ENCODE results near the gene ENO2. TPM values are rescaled to one million over a fixed set of nuclear protein-coding genes. Genes with fewer than 3 reads are reported as not detected.
A peak's percentile ranks its signal among the peaks of the same experiment; 100 is the strongest.

Gene ENO2
- total RNA-seq, 1 donor from 2014 or later: 5.3 TPM

DNA sequence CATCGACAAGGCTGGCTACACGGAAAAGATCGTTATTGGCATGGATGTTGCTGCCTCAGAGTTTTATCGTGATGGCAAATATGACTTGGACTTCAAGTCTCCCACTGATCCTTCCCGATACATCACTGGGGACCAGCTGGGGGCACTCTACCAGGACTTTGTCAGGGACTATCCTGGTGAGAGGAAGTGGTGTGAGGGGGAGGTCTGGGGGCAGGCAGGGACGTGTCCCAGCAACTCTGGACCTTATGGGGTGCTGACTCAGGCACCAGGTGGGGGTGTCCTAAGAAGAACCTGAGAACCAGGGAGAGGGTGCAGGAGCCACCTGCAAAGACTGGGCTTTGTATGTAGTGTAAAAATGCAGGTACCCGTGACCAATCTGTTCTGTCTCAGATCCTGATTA lies 5.2 kb downstream of the ENO2 start:
- Mint-ChIP-seq H3K4me1 (ENCODE audit: unreplicated experiment) (peaks cover 41% of the 10 kb centered on the region), H3K27ac (ENCODE audit: unreplicated experiment) (no peak overlapping the region), H3K9me3 (ENCODE audit: unreplicated experiment) (no peaks in the 10 kb centered on the region), H3K27me3 (ENCODE audit: unreplicated experiment) (peaks cover 19% of the 10 kb centered on the region), H3K36me3 (ENCODE audit: low read depth, unreplicated experiment) (peaks cover 4% of the 10 kb centered on the region), H3K4me3 (ENCODE audit: unreplicated experiment) (no peak overlapping the region)
- TF ChIP-seq, protein P1, sequence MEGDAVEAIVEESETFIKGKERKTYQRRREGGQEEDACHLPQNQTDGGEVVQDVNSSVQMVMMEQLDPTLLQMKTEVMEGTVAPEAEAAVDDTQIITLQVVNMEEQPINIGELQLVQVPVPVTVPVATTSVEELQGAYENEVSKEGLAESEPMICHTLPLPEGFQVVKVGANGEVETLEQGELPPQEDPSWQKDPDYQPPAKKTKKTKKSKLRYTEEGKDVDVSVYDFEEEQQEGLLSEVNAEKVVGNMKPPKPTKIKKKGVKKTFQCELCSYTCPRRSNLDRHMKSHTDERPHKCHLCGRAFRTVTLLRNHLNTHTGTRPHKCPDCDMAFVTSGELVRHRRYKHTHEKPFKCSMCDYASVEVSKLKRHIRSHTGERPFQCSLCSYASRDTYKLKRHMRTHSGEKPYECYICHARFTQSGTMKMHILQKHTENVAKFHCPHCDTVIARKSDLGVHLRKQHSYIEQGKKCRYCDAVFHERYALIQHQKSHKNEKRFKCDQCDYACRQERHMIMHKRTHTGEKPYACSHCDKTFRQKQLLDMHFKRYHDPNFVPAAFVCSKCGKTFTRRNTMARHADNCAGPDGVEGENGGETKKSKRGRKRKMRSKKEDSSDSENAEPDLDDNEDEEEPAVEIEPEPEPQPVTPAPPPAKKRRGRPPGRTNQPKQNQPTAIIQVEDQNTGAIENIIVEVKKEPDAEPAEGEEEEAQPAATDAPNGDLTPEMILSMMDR (IDR thresholded peaks at IDR 0.05; ENCODE audit: unreplicated experiment): no peak
- DNase-seq (ENCODE audit: low spot score): no peak

- Mint-ChIP-seq H3K4me3 (ENCODE audit: unreplicated experiment) (no peak overlapping the region), H3K9me3 (ENCODE audit: unreplicated experiment) (no peaks in the 10 kb centered on the region), H3K27ac (ENCODE audit: unreplicated experiment) (peak overlapping the region; percentile 52), H3K36me3 (ENCODE audit: low read depth, unreplicated experiment) (peaks cover 5% of the 10 kb centered on the region), H3K4me1 (ENCODE audit: unreplicated experiment) (peaks cover 49% of the 10 kb centered on the region), H3K27me3 (ENCODE audit: unreplicated experiment) (peaks cover 18% of the 10 kb centered on the region)
- no peak for DNase-seq (ENCODE audit: low spot score)
- TF ChIP-seq, protein P1 (IDR thresholded peaks at IDR 0.05; ENCODE audit: unreplicated experiment): no peak
These were observed 7.2 kb downstream of the ENO2 start for GRCh38 chr12:6921539-6921938.

DNA sequence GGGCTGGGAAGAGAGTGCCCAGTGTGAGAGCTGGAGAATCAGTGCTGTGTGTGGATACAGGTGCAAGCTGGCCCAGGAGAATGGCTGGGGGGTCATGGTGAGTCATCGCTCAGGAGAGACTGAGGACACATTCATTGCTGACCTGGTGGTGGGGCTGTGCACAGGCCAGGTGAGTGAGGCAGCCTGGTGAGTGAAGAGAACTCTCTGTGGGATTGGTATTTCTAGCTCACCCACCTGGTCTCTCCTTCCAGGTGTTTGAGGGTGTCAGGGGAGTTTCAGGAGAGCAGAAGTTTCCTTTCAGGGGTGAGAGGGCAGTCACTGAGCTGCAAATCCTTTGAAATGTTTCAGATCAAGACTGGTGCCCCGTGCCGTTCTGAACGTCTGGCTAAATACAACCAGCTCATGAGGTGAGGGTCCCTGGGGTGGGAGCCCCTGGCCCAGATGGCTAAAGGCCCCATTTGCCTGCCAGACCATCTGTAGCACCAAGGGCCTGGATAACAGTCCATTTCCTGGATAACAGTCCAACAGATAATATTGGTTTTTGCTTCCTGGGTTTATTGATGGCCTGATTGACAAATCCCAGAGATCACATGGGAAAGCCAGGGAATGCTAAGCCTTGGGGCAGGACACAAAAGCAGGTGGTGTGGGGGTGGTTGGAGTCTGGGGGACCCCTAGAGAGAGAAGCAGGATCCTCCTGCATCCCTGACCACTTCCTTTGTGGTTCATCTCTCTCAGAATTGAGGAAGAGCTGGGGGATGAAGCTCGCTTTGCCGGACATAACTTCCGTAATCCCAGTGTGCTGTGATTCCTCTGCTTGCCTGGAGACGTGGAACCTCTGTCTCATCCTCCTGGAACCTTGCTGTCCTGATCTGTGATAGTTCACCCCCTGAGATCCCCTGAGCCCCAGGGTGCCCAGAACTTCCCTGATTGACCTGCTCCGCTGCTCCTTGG lies 7.9 kb downstream of the ENO2 start:
- Mint-ChIP-seq H3K4me3 (ENCODE audit: unreplicated experiment) (no peak overlapping the region), H3K4me1 (ENCODE audit: unreplicated experiment) (peaks cover 57% of the 10 kb centered on the region), H3K27ac (ENCODE audit: unreplicated experiment) (peak overlapping the region; percentile 89), H3K9me3 (ENCODE audit: unreplicated experiment) (no peaks in the 10 kb centered on the region), H3K27me3 (ENCODE audit: unreplicated experiment) (peaks cover 25% of the 10 kb centered on the region), H3K36me3 (ENCODE audit: low read depth, unreplicated experiment) (peaks cover 12% of the 10 kb centered on the region)
- no peak for DNase-seq (ENCODE audit: low spot score)
- TF ChIP-seq, protein P1 (IDR thresholded peaks at IDR 0.05; ENCODE audit: unreplicated experiment): no peak

DNA sequence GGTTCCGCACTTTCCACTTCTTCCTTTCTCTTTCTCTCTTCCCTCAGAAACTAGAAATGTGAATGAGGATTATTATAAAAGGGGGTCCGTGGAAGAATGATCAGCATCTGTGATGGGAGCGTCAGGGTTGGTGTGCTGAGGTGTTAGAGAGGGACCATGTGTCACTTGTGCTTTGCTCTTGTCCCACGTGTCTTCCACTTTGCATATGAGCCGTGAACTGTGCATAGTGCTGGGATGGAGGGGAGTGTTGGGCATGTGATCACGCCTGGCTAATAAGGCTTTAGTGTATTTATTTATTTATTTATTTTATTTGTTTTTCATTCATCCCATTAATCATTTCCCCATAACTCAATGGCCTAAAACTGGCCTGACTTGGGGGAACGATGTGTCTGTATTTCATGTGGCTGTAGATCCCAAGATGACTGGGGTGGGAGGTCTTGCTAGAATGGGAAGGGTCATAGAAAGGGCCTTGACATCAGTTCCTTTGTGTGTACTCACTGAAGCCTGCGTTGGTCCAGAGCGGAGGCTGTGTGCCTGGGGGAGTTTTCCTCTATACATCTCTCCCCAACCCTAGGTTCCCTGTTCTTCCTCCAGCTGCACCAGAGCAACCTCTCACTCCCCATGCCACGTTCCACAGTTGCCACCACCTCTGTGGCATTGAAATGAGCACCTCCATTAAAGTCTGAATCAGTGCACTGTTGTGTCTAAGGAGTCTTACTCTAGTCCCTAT lies 8.8 kb downstream of the ENO2 start:
- Mint-ChIP-seq H3K9me3 (ENCODE audit: unreplicated experiment) (no peaks in the 10 kb centered on the region), H3K4me1 (ENCODE audit: unreplicated experiment) (peaks cover 57% of the 10 kb centered on the region), H3K36me3 (ENCODE audit: low read depth, unreplicated experiment) (peaks cover 12% of the 10 kb centered on the region), H3K27ac (ENCODE audit: unreplicated experiment) (peak overlapping the region; percentile 89), H3K4me3 (ENCODE audit: unreplicated experiment) (no peak overlapping the region), H3K27me3 (ENCODE audit: unreplicated experiment) (peaks cover 26% of the 10 kb centered on the region)
- TF ChIP-seq, protein P1 (IDR thresholded peaks at IDR 0.05; ENCODE audit: unreplicated experiment): no peak
- DNase-seq (ENCODE audit: low spot score): no peak

All from endothelial cell (in vitro differentiated cells).